A673 (cell line): ENCODE results near the gene DGCR8.

ENCODE experiments used
- EZH2 ChIP-seq: fragments of 200-600 bp; sonication (generic); IDR thresholded peaks from 2 replicates; pipeline ENCODE4 v1.6.1; 2017; ENCODE audit warnings: borderline replicate concordance, low read depth, mild to moderate bottlenecking, mixed read lengths, antibody characterized with exemption, low read length; ENCODE audit not compliant: poor library complexity, severe bottlenecking
- TF ChIP-seq, protein P1 (sequence below): fragments of 300-800, 200-600 bp; sonication (generic); conservative IDR thresholded peaks from 2 replicates; pipeline ENCODE4 v1.5.1; 2017; ENCODE audit warnings: low read depth, mild to moderate bottlenecking, antibody characterized with exemption, low read length, moderate library complexity, mixed read lengths

DNA sequence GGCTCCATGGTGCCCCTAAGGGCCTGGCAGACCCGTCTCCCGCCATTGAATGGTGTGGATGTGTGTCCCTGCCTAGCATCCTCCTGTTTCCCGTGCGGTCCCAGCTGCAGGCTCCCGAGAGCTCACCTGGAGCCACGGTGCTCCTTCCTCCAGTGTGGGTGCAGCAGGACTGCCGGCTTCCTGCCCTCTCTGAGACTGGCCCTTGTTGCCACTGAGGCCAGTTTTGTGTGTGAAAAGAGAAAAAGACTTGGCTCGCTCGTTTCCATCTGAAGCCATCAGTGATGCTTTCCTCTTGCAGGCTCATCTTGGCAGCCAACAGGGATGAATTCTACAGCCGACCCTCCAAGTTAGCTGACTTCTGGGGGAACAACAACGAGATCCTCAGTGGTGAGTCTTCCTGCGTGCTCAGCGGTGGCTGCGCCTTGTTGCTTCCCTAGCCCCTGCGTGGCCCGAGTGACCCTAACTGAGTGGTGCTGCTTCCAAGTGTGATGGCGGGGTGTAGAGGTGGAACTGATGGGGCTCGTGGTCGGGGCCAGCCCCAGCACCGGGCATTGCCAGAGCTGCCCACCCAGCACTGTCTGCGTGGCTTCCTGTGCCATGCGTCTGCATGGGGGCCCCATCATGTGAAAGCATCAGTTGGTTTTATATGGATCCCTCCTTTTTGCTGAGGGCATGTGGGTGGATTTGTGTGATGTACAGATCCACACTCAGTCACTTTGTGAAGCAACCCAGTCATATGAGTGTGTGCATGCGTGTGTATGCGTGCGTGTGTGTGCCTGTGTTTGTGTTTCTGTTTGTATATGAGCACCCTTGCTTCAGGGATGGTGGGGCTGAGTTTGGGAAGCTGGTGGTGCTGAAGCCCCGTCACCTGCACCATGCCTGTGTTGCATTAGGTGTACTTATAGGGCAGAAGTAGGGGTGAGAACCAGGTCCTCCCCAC is 36.7 kb upstream of the DGCR8 start:
- TF ChIP-seq, protein P1, sequence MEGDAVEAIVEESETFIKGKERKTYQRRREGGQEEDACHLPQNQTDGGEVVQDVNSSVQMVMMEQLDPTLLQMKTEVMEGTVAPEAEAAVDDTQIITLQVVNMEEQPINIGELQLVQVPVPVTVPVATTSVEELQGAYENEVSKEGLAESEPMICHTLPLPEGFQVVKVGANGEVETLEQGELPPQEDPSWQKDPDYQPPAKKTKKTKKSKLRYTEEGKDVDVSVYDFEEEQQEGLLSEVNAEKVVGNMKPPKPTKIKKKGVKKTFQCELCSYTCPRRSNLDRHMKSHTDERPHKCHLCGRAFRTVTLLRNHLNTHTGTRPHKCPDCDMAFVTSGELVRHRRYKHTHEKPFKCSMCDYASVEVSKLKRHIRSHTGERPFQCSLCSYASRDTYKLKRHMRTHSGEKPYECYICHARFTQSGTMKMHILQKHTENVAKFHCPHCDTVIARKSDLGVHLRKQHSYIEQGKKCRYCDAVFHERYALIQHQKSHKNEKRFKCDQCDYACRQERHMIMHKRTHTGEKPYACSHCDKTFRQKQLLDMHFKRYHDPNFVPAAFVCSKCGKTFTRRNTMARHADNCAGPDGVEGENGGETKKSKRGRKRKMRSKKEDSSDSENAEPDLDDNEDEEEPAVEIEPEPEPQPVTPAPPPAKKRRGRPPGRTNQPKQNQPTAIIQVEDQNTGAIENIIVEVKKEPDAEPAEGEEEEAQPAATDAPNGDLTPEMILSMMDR, result no peak
- no peak for TF ChIP-seq EZH2
